DMS79 (cell line): ENCODE results near the gene BRD4.

ENCODE experiments used
- DNase-seq: peaks from one replicate; lab custom pipeline; 2025; lab: John Stamatoyannopoulos, UW

Gene BRD4

GRCh38 chr19:15265214-15265849, 67.0 kb downstream of the BRD4 start:
- no peak for DNase-seq

- no peak for DNase-seq
Measured at GRCh38 chr19:15264933-15265206, 67.5 kb downstream of the BRD4 start.

GRCh38 chr19:15264061-15264932, 68.0 kb downstream of the BRD4 start:
- DNase-seq = no peak

GRCh38 chr19:15263361-15263985, 68.9 kb downstream of the BRD4 start:
- DNase-seq = no peak

- DNase-seq = no peak
Measured at GRCh38 chr19:15262011-15262410, 70.3 kb downstream of the BRD4 start.

- DNase-seq = no peak
Measured at GRCh38 chr19:15260939-15261338, 71.4 kb downstream of the BRD4 start.

GRCh38 chr19:15259907-15260306, 72.4 kb downstream of the BRD4 start:
- no peak for DNase-seq

GRCh38 chr19:15257782-15258181, 74.6 kb downstream of the BRD4 start:
- DNase-seq = no peak

GRCh38 chr19:15256708-15257331, 75.5 kb downstream of the BRD4 start:
- DNase-seq = no peak

GRCh38 chr19:15255359-15255990, 76.9 kb downstream of the BRD4 start:
- no peak for DNase-seq

GRCh38 chr19:15254547-15254946, 77.8 kb downstream of the BRD4 start:
- DNase-seq = no peak

GRCh38 chr19:15253513-15253912, 78.8 kb downstream of the BRD4 start:
- DNase-seq = no peak

GRCh38 chr19:15253061-15253460, 79.3 kb downstream of the BRD4 start:
- DNase-seq = no peak

- no peak for DNase-seq
Measured at GRCh38 chr19:15252398-15253018, 79.8 kb downstream of the BRD4 start.

GRCh38 chr19:15251749-15252397, 80.5 kb downstream of the BRD4 start:
- DNase-seq = no peak

- no peak for DNase-seq
Measured at GRCh38 chr19:15251010-15251748, 81.2 kb downstream of the BRD4 start.

- DNase-seq = no peak
Measured at GRCh38 chr19:15250640-15250993, 81.7 kb downstream of the BRD4 start.

- no peak for DNase-seq
Measured at GRCh38 chr19:15249972-15250639, 82.2 kb downstream of the BRD4 start.

GRCh38 chr19:15249528-15249874, 82.8 kb downstream of the BRD4 start:
- DNase-seq = no peak
